T-helper 22 cell (primary cell): ENCODE data around the gene DIAPH2.
"Not testable (repeated sequence)": the region's sequence is repeated elsewhere in the genome, so short reads cannot be mapped to it uniquely, and the experiment has no call there.

Experiments
- DNase-seq: peaks from one replicate; pipeline ENCODE4 v3.0.0-alpha.2; 2020; ENCODE audit warnings: low read depth

The DIAPH2 gene

DNA sequence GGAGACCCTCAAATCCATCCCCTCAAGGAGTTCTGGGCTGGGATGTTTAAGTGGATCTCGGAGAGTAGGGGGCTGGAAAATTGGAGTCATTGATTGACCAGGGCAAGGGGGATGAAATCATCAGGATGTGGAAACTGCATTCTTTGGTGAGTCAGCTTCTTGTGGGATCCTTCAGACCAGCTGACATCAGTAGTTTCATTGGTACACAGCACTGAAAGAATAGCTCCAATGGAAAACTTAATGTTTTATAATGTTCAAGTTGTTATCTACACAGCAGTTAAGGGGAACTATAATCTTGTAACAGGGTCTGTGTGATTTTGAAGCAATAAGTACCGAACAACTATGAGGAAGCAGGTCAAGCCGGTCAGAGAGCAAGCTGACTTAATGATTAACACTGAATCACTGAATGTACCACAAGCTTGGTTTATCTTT is 705.1 kb downstream of the DIAPH2 start:
- no peak for DNase-seq

GRCh38 chrX:97397371-97397770 is 712.7 kb downstream of the DIAPH2 start:
- no peak for DNase-seq

DNA sequence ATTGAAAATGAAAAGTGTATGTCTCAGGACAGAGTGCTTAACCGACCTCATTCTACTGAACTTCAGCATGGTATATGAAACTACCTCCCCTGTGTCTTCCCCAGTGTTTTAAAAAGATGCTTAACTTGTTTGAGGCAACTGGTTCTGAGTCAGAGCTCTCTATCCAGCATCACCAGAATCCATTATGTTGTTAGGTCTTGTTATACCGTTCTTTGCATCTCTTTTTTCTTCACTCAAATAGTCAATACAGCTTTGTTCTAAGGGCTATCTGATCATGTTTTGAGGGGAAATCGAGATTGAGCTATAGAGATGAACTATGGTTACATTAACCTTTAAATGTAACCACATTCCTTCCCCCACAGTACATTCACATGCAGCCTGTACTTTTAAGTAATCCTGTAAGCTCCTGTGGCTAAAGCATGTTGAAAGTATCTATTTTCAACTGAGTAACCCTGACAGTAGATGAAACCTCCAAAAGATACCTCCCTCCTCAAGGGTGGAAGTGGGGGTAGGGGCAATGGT is 713.4 kb downstream of the DIAPH2 start:
- no peak for DNase-seq

DNA sequence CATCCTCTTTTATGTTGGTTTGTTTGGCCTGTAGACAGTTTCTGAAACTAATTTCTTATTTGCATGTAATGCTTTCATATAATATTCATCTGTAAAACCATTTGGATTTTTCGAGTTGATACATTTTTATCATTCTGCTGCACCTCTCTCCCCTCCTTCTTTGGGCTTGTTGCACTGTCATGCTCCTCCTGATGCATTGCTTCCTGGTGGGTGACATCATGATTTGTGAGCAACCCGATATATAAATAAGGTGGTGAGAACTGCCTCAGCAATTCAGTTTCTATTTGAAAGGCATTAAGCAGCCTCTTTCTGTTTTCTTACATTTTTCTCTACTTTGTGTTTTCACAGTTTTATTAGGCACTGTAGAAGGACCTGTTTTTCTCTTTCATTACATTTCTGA is 714.8 kb downstream of the DIAPH2 start:
- no peak for DNase-seq

GRCh38 chrX:97400492-97400891 is 715.9 kb downstream of the DIAPH2 start:
- DNase-seq, result no peak

GRCh38 chrX:97401154-97401553 is 716.5 kb downstream of the DIAPH2 start:
- DNase-seq, result no peak

DNA sequence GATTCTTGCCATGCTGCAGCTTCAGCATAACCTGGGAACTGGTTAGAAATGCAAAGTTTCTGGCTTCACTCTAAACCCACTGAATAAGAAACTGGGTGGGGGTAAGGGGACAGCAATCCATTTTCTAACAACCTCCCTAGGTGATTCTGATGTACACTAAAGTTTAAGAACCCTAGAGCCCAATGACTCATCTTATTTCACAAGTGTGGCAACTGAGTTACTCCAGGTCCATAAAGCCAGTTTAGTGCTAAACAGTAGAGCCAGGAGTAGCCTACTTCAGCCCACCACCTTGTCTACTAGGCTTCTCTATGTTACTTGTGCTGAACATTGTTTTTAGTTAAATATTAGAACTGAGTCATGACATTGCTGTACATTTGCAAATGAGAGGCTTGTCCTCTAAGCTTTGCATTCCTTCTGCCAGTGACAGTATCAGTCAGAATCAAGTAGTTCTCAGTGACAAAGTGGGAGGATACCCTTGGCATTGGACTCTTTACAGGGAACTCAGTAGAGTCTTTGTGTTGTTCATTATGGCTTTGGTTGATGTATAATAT is 717.0 kb downstream of the DIAPH2 start:
- DNase-seq, result no peak

DNA sequence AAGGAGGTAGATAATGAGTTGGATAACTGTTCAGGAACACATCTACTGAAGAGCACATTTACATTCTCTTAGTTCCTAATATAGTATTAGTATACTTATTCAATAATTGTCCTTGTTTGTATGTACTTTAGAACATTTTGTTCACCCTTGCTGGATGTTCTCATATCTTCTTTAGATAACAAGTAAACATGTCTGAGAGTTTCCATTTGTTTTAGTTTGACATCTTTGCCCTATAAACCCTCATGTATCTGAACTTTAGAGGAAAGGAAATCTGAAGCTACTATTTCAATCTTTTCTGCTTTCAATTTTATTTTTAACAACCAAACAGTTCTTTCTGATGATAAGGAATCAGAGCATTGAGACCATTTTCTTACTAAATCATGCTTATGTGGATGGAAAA is 717.7 kb downstream of the DIAPH2 start:
- DNase-seq, result no peak

DNA sequence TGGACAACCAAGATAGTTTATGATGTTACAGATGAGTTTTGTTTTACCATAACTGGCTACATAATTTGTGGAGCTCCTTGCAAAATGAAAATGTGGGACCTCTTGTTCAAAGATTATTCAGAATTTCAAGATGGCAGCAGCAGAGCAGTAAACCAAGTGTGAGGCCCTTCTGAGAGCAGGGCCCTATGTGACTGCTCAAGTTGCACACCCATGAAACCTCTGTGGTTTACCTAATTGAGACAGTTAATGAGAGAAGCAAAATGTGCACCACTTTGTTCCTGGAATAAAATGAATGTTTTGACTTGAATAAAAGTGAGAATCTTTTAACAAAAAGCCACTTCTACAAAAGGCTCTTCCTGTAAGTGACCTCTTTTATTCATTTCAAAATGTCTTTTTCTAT is 718.3 kb downstream of the DIAPH2 start:
- DNase-seq, result no peak

DNA sequence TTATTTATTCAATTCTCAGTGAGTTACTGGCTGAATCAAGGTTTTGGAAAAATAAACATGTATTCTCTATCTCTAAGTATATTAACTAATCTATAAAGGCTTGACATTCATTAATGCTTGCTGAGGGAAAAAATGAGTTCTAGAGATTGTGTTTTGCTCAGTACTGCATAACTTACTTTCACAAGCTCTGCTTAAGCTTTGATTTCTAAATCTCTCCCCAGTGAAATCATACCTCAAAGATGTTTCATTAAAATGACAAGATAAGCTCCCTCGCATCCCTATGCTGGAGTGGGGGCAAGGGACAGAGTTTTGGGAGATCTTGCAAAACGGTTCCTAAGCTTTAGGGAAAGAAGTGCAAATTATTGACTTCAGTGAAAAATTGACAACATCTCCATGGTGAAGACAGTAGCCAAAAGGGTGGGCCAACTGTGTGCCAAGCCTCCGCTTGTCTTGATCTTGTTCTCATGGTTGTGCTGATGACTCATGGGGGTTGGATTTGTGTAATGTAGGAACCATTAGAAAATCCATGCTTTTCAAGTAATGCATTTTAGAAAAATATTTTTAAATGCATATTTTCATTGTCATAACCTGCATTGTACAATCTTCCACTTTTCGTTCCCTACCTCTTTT is 720.5 kb downstream of the DIAPH2 start:
- no peak for DNase-seq

DNA sequence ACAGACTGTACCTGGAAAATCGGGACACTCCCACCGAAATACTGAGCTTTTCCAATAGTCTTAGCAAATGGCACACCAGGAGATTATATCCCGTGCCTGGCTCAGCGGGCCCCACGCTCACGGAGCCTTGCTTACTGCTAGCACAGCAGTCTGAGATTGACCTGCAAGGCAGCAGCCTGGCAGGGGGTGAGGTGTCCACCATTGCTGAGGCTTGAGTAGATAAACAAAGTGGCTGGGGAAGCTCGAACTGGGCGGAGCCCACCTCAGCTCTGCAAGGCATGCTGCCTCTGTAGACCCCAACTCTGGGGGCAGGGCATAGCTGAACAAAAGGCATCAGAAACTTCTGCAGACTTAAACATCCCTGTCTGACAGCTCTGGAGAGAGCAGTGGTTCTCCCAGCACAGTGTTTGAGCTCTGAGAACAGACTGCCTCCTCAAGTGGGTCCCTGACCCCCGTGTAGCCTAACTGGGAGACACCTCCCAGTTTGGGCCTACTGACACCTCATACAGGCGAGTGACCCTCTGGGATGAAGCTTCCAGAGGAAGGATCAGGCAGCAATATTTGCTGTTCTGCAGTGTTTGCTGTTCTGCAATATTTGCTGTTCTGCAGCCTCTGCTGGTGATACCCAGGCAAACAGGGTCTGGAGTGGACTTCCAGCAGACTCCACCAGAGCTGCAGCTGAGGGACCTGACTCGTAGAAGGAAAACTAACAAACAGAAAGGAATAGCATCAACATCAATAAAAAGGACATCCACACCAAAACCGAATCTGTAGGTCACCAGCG is 725.2 kb downstream of the DIAPH2 start:
- DNase-seq, result not testable (repeated sequence)

- no peak for DNase-seq
Measured at GRCh38 chrX:97416461-97416860, 731.8 kb downstream of the DIAPH2 start.

DNA sequence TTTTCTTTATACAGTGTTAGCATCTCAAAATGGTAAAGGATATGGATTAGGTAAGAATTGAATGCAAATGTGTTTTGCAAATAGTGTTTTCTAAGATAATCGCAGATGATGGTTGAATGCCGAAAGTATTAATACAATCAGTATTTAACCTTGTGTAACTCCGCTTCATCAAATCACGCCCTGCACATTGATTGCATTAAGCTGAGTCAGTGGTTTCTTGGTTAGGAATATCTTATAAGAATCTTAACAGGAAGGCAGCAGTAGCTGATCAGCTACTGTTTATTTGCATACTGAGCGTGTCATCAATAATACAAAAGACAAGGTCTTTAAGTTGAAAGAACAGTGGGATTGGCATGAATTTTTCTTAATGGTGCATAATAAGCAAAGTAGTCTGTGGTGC is 744.5 kb downstream of the DIAPH2 start:
- no peak for DNase-seq

DNA sequence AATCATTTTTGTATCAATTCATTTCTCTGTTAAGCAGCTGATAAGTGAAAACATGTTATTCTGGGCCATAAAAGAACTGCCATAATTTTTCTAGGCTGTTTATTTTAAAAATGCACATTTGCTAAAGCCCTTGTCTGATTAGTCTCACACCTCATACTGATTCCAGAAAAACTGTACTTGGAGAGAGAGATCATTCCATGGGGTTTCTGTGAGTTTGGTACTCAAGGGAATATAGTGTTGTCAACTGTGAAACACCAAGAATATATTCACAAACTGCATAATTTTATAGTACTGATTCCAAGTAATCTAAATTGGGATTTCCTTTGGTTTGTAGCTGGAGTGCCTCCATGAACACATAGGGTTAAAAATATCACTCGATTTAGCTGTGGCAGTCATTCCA is 746.6 kb downstream of the DIAPH2 start:
- no peak for DNase-seq

GRCh38 chrX:97446298-97446882 is 761.7 kb downstream of the DIAPH2 start:
- no peak for DNase-seq

- DNase-seq, result no peak
Measured at GRCh38 chrX:97447306-97447705, 762.7 kb downstream of the DIAPH2 start.

GRCh38 chrX:97452283-97452682 is 767.6 kb downstream of the DIAPH2 start:
- DNase-seq, result no peak

GRCh38 chrX:97461763-97462162 is 777.1 kb downstream of the DIAPH2 start:
- no peak for DNase-seq

DNA sequence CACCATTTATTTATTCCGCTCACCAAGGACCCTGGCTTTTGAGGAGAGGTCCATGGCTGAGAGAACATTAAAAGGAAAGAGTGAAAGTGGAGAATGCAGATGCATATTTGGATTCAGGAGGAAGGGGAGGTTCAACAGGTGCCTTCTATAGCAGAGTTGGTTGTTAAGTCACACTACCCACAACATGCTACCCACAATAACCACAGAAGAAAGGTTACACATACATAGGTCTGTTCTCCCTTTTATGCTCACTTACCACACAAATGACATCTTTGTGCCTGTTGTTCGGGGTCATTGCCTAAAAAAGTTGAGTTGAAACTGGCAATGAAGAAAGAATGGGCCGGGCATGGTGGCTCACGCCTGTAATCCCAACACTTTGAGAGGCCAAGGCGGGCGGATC is 786.4 kb downstream of the DIAPH2 start:
- DNase-seq, result no peak

GRCh38 chrX:97474933-97475332 is 790.3 kb downstream of the DIAPH2 start:
- DNase-seq, result no peak

- no peak for DNase-seq
Measured at GRCh38 chrX:97479106-97479890, 794.7 kb downstream of the DIAPH2 start.

GRCh38 chrX:97481228-97481627 is 796.6 kb downstream of the DIAPH2 start:
- DNase-seq, result no peak
